ENCODE data around the gene PTPMT1. TPM values are rescaled to one million over a fixed set of nuclear protein-coding genes. Genes with fewer than 3 reads are reported as not detected.

Gene PTPMT1
- total RNA-seq, 3 donors from 2014 or later, result 130 to 139 (median 137) TPM

DNA sequence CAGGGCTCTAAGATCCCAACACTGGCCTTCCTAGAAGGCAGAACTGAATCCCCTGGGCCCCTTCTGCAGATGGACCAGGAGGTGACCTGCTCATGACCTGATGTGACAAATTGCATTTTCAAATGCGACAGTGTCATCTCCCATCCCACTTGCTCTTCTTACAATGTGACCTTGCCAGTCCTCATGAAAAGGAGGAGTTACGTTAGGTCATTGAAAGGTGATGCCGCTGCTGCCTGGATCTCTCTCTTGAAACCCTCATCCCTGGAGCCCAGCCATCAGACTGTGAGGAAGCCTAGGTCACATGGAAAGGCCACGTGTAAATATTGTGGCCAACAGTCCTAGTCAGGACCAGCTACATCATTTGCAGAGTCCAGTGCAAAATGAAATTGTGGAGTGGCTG is 34.5 kb downstream of the PTPMT1 start:
- no peak overlapping the region for H3K27ac ChIP-seq
- H3K4me3 ChIP-seq, result no peak overlapping the region
- no peaks in the 10 kb centered on the region for H3K9me3 ChIP-seq
- no peak for DNase-seq (ENCODE audit: low spot score in 2 of 2)
- TF ChIP-seq, protein P1, sequence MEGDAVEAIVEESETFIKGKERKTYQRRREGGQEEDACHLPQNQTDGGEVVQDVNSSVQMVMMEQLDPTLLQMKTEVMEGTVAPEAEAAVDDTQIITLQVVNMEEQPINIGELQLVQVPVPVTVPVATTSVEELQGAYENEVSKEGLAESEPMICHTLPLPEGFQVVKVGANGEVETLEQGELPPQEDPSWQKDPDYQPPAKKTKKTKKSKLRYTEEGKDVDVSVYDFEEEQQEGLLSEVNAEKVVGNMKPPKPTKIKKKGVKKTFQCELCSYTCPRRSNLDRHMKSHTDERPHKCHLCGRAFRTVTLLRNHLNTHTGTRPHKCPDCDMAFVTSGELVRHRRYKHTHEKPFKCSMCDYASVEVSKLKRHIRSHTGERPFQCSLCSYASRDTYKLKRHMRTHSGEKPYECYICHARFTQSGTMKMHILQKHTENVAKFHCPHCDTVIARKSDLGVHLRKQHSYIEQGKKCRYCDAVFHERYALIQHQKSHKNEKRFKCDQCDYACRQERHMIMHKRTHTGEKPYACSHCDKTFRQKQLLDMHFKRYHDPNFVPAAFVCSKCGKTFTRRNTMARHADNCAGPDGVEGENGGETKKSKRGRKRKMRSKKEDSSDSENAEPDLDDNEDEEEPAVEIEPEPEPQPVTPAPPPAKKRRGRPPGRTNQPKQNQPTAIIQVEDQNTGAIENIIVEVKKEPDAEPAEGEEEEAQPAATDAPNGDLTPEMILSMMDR (IDR thresholded peaks at IDR 0.05), result no peak
- no peak for TF ChIP-seq POLR2AphosphoS5 (IDR thresholded peaks at IDR 0.05)
- no peak for TF ChIP-seq POLR2A (IDR thresholded peaks at IDR 0.05)
- H3K27me3 ChIP-seq, result no peaks in the 10 kb centered on the region
- H3K4me1 ChIP-seq, result no peaks in the 10 kb centered on the region
- intact Hi-C loops (cut with DNase I; ENCODE audit: low total_unique reads), result no loop called here
- no peaks in the 10 kb centered on the region for H3K36me3 ChIP-seq

DNA sequence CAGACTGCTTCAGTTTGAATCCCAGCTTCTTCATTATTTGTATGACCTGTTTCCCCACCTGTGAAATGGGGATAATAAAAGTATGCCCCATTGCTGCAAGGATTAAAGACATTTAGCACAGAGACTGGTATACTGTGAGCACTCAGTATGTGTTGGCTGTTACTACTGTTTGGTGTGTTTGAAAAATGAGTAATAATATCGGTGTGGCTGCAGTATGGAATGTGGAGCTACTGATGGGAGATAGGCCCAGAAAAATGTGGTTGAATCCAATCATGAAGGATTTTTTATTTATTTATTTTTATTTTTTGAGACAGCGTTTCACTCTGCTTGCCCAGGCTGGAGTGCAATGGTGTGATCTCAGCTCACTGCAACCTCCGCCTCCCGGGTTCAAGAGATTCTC is 37.9 kb downstream of the PTPMT1 start:
- intact Hi-C loops (cut with DNase I; ENCODE audit: low total_unique reads), result no loop called here
- Histone ChIP-seq H3K4me1 (no peaks in the 10 kb centered on the region), H3K36me3 (no peaks in the 10 kb centered on the region), H3K27me3 (no peaks in the 10 kb centered on the region), H3K27ac (no peak overlapping the region), H3K9me3 (no peaks in the 10 kb centered on the region), H3K4me3 (no peak overlapping the region)
- TF ChIP-seq POLR2AphosphoS5 (IDR thresholded peaks at IDR 0.05), result no peak
- TF ChIP-seq, protein P1 (IDR thresholded peaks at IDR 0.05), result no peak
- no peak for TF ChIP-seq POLR2A (IDR thresholded peaks at IDR 0.05)
- DNase-seq (ENCODE audit: low spot score in 2 of 2), result no peak

DNA sequence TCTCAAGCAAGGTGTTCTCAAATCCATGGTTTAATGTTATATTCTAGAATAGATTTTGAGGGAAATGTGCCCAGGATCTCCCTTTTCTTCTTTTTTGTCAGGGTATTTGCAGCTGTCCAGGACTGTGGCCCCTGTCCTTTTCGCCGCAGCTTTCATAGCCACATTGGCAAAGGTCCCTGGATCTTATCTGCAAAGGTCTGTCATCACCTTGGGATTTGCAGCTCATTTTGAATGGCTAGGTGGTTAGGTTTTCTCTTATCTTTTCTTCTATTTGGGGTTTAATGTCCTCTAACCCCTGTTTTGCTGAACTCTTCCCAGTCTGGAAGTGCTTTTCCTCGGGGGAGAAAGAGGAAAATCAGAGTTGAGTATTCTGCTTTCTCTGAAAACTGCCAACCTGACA is 40.5 kb downstream of the PTPMT1 start:
- no peak for DNase-seq (ENCODE audit: low spot score in 2 of 2)
- no peak overlapping the region for H3K27ac ChIP-seq
- H3K9me3 ChIP-seq, result no peaks in the 10 kb centered on the region
- no peaks in the 10 kb centered on the region for H3K36me3 ChIP-seq
- TF ChIP-seq, protein P1 (IDR thresholded peaks at IDR 0.05), result no peak
- TF ChIP-seq POLR2AphosphoS5 (IDR thresholded peaks at IDR 0.05) (no peak), POLR2A (IDR thresholded peaks at IDR 0.05) (no peak)
- no peak overlapping the region for H3K4me3 ChIP-seq
- no peaks in the 10 kb centered on the region for H3K27me3 ChIP-seq
- intact Hi-C loops (cut with DNase I; ENCODE audit: low total_unique reads), result no loop called here
- H3K4me1 ChIP-seq, result no peaks in the 10 kb centered on the region

DNA sequence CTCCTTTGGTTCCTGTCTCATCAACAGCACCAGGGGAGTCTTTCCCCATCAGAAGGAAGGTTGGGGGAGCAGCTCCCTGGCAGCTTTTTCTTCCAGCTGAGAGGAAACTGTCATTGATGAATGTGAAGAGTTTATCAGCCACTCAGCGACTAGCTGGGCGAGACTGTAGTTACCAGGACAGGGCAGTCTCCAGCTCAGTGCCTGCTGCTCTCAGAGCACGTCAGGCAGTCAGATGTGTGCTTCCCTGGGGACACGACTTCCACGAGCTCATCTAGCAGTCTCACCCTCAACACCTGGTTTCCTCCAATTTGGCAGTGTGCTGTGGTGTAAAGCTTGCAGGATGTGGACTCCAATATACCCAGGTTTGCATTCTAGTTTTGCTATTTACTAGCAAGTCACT is 41.3 kb downstream of the PTPMT1 start:
- intact Hi-C loops (cut with DNase I; ENCODE audit: low total_unique reads), result no loop called here
- Histone ChIP-seq H3K27ac (no peak overlapping the region), H3K4me1 (no peaks in the 10 kb centered on the region), H3K9me3 (no peaks in the 10 kb centered on the region), H3K27me3 (no peaks in the 10 kb centered on the region), H3K4me3 (no peak overlapping the region), H3K36me3 (no peaks in the 10 kb centered on the region)
- TF ChIP-seq, protein P1 (IDR thresholded peaks at IDR 0.05), result no peak
- TF ChIP-seq POLR2AphosphoS5 (IDR thresholded peaks at IDR 0.05), result no peak
- no peak for DNase-seq (ENCODE audit: low spot score in 2 of 2)

DNA sequence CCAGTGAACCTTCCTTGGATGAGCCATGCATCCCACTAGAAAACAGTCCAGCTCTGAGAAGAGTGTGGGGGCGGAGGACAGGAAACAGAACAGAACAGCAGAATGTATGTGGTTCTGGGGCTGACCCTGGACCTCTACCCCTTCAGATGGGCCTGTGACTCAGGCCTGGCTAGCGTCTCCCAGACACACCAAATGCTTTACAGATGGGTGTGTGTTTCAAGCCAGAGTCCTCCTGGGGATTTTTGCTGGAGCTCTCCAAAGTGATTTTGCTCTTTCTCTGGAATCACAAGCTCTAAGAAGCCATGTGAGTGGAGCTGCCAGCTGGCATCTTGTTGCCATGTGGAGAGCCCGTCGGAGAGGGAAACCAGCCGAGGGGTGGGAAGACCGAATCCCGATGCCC is 42.0 kb downstream of the PTPMT1 start:
- Histone ChIP-seq H3K27me3 (no peaks in the 10 kb centered on the region), H3K36me3 (no peaks in the 10 kb centered on the region), H3K9me3 (no peaks in the 10 kb centered on the region), H3K27ac (no peak overlapping the region), H3K4me1 (no peaks in the 10 kb centered on the region), H3K4me3 (no peak overlapping the region)
- TF ChIP-seq POLR2A (IDR thresholded peaks at IDR 0.05) (no peak), POLR2AphosphoS5 (IDR thresholded peaks at IDR 0.05) (no peak)
- TF ChIP-seq, protein P1 (IDR thresholded peaks at IDR 0.05), result no peak
- intact Hi-C loops (cut with DNase I; ENCODE audit: low total_unique reads), result no loop called here
- DNase-seq (ENCODE audit: low spot score in 2 of 2), result no peak
